WTC11 (cell line): ENCODE data around the gene MLYCD.

Source experiments
- ATF2 ChIP-seq: sonication (generic); formaldehyde crosslinking; IDR thresholded peaks from 2 replicates; pipeline ENCODE4 v1.8.1; 2022; ENCODE audit warnings: low read depth, missing genetic modification reagents, borderline replicate concordance
- CBFB ChIP-seq: sonication (generic); formaldehyde crosslinking; IDR thresholded peaks from 2 replicates; pipeline ENCODE4 v1.8.1; 2022; ENCODE audit warnings: mild to moderate bottlenecking, low read depth, missing genetic modification reagents
- CTCF ChIP-seq: fragments of 200-600 bp; IDR thresholded peaks from 2 replicates; pipeline ENCODE4 v1.8.0; 2022; ENCODE audit warnings: antibody characterized with exemption
- HMGXB4 ChIP-seq: sonication (generic); formaldehyde crosslinking; IDR thresholded peaks from 2 replicates; pipeline ENCODE4 v1.8.1; 2023; ENCODE audit warnings: mild to moderate bottlenecking, moderate library complexity, missing genetic modification reagents
- IRF2 ChIP-seq: sonication (generic); formaldehyde crosslinking; IDR thresholded peaks from 2 replicates; pipeline ENCODE4 v1.8.0; 2022; ENCODE audit warnings: low read depth, missing genetic modification reagents, borderline replicate concordance
- PREB ChIP-seq: sonication (generic); formaldehyde crosslinking; IDR thresholded peaks from 2 replicates; pipeline ENCODE4 v1.8.1; 2022; ENCODE audit warnings: mild to moderate bottlenecking, missing genetic modification reagents, moderate library complexity, borderline replicate concordance
- SMAD4 ChIP-seq: sonication (generic); formaldehyde crosslinking; IDR thresholded peaks from 2 replicates; pipeline ENCODE4 v1.8.0; 2022; ENCODE audit warnings: mild to moderate bottlenecking, missing genetic modification reagents
- USF2 ChIP-seq: sonication (generic); formaldehyde crosslinking; IDR thresholded peaks from 2 replicates; pipeline ENCODE4 v1.8.1; 2023; ENCODE audit warnings: mild to moderate bottlenecking, missing genetic modification reagents, moderate library complexity
- ZBTB43 ChIP-seq: sonication (generic); formaldehyde crosslinking; IDR thresholded peaks from 2 replicates; pipeline ENCODE4 v1.8.1; 2023; ENCODE audit warnings: mild to moderate bottlenecking, missing genetic modification reagents
- ZNF121 ChIP-seq: sonication (generic); formaldehyde crosslinking; IDR thresholded peaks from 2 replicates; pipeline ENCODE4 v1.8.0; 2023; ENCODE audit warnings: missing genetic modification reagents
- ZNF512 ChIP-seq: sonication (generic); formaldehyde crosslinking; IDR thresholded peaks from 2 replicates; pipeline ENCODE4 v1.8.1; 2022; ENCODE audit warnings: missing genetic modification reagents, borderline replicate concordance
- TF ChIP-seq, protein P1 (sequence below): sonication (generic); formaldehyde crosslinking; IDR thresholded peaks from 2 replicates; pipeline ENCODE4 v1.8.1; 2023; ENCODE audit warnings: mild to moderate bottlenecking, missing genetic modification reagents, borderline replicate concordance

GRCh38 chr16:83940119-83940518, 41.2 kb downstream of the MLYCD start:
- TF ChIP-seq HMGXB4 (CRISPR knock-in tag) (no peak), CTCF (no peak), SMAD4 (CRISPR knock-in tag) (no peak), ATF2 (CRISPR knock-in tag) (no peak), ZNF512 (CRISPR knock-in tag) (no peak), USF2 (CRISPR knock-in tag) (no peak), PREB (CRISPR knock-in tag) (no peak), IRF2 (CRISPR knock-in tag) (no peak), CBFB (CRISPR knock-in tag) (no peak), ZBTB43 (CRISPR knock-in tag) (no peak), ZNF121 (no peak)
- TF ChIP-seq, protein P1, sequence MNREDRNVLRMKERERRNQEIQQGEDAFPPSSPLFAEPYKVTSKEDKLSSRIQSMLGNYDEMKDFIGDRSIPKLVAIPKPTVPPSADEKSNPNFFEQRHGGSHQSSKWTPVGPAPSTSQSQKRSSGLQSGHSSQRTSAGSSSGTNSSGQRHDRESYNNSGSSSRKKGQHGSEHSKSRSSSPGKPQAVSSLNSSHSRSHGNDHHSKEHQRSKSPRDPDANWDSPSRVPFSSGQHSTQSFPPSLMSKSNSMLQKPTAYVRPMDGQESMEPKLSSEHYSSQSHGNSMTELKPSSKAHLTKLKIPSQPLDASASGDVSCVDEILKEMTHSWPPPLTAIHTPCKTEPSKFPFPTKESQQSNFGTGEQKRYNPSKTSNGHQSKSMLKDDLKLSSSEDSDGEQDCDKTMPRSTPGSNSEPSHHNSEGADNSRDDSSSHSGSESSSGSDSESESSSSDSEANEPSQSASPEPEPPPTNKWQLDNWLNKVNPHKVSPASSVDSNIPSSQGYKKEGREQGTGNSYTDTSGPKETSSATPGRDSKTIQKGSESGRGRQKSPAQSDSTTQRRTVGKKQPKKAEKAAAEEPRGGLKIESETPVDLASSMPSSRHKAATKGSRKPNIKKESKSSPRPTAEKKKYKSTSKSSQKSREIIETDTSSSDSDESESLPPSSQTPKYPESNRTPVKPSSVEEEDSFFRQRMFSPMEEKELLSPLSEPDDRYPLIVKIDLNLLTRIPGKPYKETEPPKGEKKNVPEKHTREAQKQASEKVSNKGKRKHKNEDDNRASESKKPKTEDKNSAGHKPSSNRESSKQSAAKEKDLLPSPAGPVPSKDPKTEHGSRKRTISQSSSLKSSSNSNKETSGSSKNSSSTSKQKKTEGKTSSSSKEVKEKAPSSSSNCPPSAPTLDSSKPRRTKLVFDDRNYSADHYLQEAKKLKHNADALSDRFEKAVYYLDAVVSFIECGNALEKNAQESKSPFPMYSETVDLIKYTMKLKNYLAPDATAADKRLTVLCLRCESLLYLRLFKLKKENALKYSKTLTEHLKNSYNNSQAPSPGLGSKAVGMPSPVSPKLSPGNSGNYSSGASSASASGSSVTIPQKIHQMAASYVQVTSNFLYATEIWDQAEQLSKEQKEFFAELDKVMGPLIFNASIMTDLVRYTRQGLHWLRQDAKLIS: no peak
